ENCODE measurements around the gene PLEKHA7. TPM values are rescaled to one million over a fixed set of nuclear protein-coding genes. Genes with fewer than 3 reads are reported as not detected.

PLEKHA7 gene
- total RNA-seq, 1 experiment from 2014 or later, result 7.2 TPM

DNA sequence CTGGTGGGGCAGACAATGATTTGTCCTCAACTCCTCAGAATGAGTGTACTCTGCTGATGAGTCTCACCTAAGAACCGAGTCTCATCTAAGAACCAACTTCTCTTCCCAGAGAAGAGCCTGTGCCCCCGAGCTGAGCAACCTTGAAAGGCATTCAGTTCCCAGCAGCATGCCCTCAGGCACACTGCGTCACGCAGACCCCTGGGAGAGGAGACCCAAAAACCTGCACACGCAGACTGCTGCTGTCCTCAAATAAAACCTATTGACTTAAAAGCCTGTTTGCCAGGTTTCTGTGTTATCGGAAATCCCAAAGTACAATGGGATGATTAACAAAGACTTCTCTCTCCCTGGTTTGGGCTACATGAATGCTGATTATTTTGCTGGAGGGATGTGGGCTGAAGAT, 154.6 kb downstream of the PLEKHA7 start:
- ChIA-PET RAD21 (ENCODE audit: low non-redundant PET in 1 of 2, low total read pairs in 2 of 2, uncharacterized antibody in 2 of 2, unreplicated experiment in 2 of 2) (no interaction called here), POLR2A (no interaction called here), CTCF (no interaction called here)
- Histone ChIP-seq H3K4me2 (ENCODE audit: low read length) (no peak overlapping the region), H3K79me2 (ENCODE audit: insufficient read depth, low read length) (no peaks in the 10 kb centered on the region), H2AFZ (ENCODE audit: low read depth, low read length, poor library complexity, severe bottlenecking) (no peak overlapping the region), H3K4me1 (ENCODE audit: control insufficient read depth in 1 of 2, insufficient read depth in 2 of 2, low read length in 2 of 2) (no peaks in the 10 kb centered on the region), H3K9me3 (ENCODE audit: control insufficient read depth in 1 of 2, insufficient read depth in 1 of 2, low read depth in 1 of 2, low read length in 2 of 2) (no peaks in the 10 kb centered on the region), H3K4me3 (replicated peaks in 1 of 2; ENCODE audit: low read depth in 1 of 2, low read length in 2 of 2) (no peak overlapping the region), H3K9ac (ENCODE audit: low read length) (no peak overlapping the region), H3K27ac (ENCODE audit: low read depth, low read length) (no peak overlapping the region), H3K36me3 (ENCODE audit: control insufficient read depth in 1 of 2, insufficient read depth in 2 of 2, low read length in 2 of 2) (no peaks in the 10 kb centered on the region), H3K27me3 (ENCODE audit: insufficient read depth, low read length) (0 out of 2 replicates have a peak, but pooled peaks cover 6% of the 10 kb centered on the region), H3K9me2 (ENCODE audit: insufficient read depth) (no peaks in the 10 kb centered on the region), H4K20me1 (ENCODE audit: insufficient read depth) (no peaks in the 10 kb centered on the region)
- intact Hi-C loops (cut with micrococcal nuclease), result no loop called here
- ATAC-seq (no peak), DNase-seq (ENCODE audit: low read depth, low spot score) (no peak)
- TF ChIP-seq, protein P1, sequence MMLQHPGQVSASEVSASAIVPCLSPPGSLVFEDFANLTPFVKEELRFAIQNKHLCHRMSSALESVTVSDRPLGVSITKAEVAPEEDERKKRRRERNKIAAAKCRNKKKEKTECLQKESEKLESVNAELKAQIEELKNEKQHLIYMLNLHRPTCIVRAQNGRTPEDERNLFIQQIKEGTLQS (IDR thresholded peaks at IDR 0.05), result no peak
- TF ChIP-seq, protein P2, sequence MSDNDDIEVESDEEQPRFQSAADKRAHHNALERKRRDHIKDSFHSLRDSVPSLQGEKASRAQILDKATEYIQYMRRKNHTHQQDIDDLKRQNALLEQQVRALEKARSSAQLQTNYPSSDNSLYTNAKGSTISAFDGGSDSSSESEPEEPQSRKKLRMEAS (IDR thresholded peaks at IDR 0.05), result no peak
- no peak for TF ChIP-seq POLR2A (IDR thresholded peaks at IDR 0.05; ENCODE audit: borderline replicate concordance, extremely low read depth, insufficient read depth, insufficient read length)
- no TSS peak for BruUV-seq (replicated peaks)

DNA sequence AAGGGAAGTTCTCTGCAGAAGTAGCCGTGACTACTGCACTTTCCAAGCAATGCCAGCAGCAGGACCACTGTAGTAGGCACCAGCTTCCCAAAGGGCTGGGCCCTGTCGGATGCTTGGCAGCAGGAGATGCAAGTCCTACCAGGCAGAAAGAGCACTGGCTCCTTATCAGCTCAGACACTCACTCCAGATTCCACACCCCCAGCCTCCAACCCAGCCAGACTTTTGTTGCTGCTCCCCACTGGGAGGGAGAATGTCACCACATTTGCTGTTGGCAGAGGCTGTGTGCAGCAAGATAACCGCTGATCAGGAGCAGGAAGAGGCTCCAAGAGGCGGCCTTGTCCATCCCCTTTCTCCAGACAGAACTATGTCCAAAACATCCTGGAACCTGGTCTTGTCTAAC, 157.0 kb downstream of the PLEKHA7 start:
- H3K4me3 ChIP-seq (replicated peaks in 1 of 2; ENCODE audit: low read depth in 1 of 2, low read length in 2 of 2), result no peak overlapping the region
- H3K27ac ChIP-seq (ENCODE audit: low read depth, low read length), result no peak overlapping the region
- 0 out of 2 replicates have a peak, but pooled peaks cover 6% of the 10 kb centered on the region for H3K27me3 ChIP-seq (ENCODE audit: insufficient read depth, low read length)
- no peak for ATAC-seq
- no peak overlapping the region for H3K9ac ChIP-seq (ENCODE audit: low read length)
- ChIA-PET CTCF (no interaction called here), POLR2A (no interaction called here), RAD21 (ENCODE audit: low non-redundant PET in 1 of 2, low total read pairs in 2 of 2, uncharacterized antibody in 2 of 2, unreplicated experiment in 2 of 2) (no interaction called here)
- TF ChIP-seq ELF1 (IDR thresholded peaks at IDR 0.05; ENCODE audit: borderline replicate concordance, low read depth), result no peak
- TF ChIP-seq POLR2A (IDR thresholded peaks at IDR 0.05; ENCODE audit: borderline replicate concordance, extremely low read depth, insufficient read depth, insufficient read length), result no peak
- no peak for TF ChIP-seq ZNF274 (IDR thresholded peaks at IDR 0.05; ENCODE audit: low read depth, low read length)
- TF ChIP-seq, protein P1 (IDR thresholded peaks at IDR 0.05), result no peak
- no peak for TF ChIP-seq SIN3A (IDR thresholded peaks at IDR 0.05; ENCODE audit: low read depth)
- TF ChIP-seq YY1 (IDR thresholded peaks at IDR 0.05; ENCODE audit: extremely low read depth, insufficient replicate concordance, low read depth, low read length), result no peak
- no peak for TF ChIP-seq FOSL1 (IDR thresholded peaks at IDR 0.05; ENCODE audit: low read depth)
- TF ChIP-seq, protein P3, sequence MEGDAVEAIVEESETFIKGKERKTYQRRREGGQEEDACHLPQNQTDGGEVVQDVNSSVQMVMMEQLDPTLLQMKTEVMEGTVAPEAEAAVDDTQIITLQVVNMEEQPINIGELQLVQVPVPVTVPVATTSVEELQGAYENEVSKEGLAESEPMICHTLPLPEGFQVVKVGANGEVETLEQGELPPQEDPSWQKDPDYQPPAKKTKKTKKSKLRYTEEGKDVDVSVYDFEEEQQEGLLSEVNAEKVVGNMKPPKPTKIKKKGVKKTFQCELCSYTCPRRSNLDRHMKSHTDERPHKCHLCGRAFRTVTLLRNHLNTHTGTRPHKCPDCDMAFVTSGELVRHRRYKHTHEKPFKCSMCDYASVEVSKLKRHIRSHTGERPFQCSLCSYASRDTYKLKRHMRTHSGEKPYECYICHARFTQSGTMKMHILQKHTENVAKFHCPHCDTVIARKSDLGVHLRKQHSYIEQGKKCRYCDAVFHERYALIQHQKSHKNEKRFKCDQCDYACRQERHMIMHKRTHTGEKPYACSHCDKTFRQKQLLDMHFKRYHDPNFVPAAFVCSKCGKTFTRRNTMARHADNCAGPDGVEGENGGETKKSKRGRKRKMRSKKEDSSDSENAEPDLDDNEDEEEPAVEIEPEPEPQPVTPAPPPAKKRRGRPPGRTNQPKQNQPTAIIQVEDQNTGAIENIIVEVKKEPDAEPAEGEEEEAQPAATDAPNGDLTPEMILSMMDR (IDR thresholded peaks at IDR 0.05 in 2 of 3, conservative IDR thresholded peaks at IDR 0.05 in 1 of 3; ENCODE audit: borderline replicate concordance in 1 of 3, insufficient read depth in 1 of 3, low read depth in 2 of 3, low read length in 2 of 3), result no peak
- TF ChIP-seq SRF (IDR thresholded peaks at IDR 0.05; ENCODE audit: low read depth), result no peak
- TF ChIP-seq, protein P4, sequence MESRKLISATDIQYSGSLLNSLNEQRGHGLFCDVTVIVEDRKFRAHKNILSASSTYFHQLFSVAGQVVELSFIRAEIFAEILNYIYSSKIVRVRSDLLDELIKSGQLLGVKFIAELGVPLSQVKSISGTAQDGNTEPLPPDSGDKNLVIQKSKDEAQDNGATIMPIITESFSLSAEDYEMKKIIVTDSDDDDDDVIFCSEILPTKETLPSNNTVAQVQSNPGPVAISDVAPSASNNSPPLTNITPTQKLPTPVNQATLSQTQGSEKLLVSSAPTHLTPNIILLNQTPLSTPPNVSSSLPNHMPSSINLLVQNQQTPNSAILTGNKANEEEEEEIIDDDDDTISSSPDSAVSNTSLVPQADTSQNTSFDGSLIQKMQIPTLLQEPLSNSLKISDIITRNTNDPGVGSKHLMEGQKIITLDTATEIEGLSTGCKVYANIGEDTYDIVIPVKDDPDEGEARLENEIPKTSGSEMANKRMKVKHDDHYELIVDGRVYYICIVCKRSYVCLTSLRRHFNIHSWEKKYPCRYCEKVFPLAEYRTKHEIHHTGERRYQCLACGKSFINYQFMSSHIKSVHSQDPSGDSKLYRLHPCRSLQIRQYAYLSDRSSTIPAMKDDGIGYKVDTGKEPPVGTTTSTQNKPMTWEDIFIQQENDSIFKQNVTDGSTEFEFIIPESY (IDR thresholded peaks at IDR 0.05; ENCODE audit: extremely low read depth, insufficient replicate concordance, low read length), result no peak
- H4K20me1 ChIP-seq (ENCODE audit: insufficient read depth), result no peaks in the 10 kb centered on the region
- H3K36me3 ChIP-seq (ENCODE audit: control insufficient read depth in 1 of 2, insufficient read depth in 2 of 2, low read length in 2 of 2), result no peaks in the 10 kb centered on the region
- no TSS peak for BruUV-seq (replicated peaks)
- no peaks in the 10 kb centered on the region for H3K4me1 ChIP-seq (ENCODE audit: control insufficient read depth in 1 of 2, insufficient read depth in 2 of 2, low read length in 2 of 2)
- no peak for DNase-seq (ENCODE audit: low read depth, low spot score)
- intact Hi-C loops (cut with micrococcal nuclease), result no loop called here
- no peaks in the 10 kb centered on the region for H3K9me3 ChIP-seq (ENCODE audit: control insufficient read depth in 1 of 2, insufficient read depth in 1 of 2, low read depth in 1 of 2, low read length in 2 of 2)
- H3K4me2 ChIP-seq (ENCODE audit: low read length), result no peak overlapping the region
- no peaks in the 10 kb centered on the region for H3K9me2 ChIP-seq (ENCODE audit: insufficient read depth)
- H2AFZ ChIP-seq (ENCODE audit: low read depth, low read length, poor library complexity, severe bottlenecking), result no peak overlapping the region
- H3K79me2 ChIP-seq (ENCODE audit: insufficient read depth, low read length), result no peaks in the 10 kb centered on the region
